Fibroblast of mammary gland (primary cell): Measurements from ENCODE around the gene HNRNPDL.
"Not testable (repeated sequence)": the region's sequence is repeated elsewhere in the genome, so short reads cannot be mapped to it uniquely, and the experiment has no call there.

Source experiments
- DNase-seq: peaks from one replicate; pipeline ENCODE4 v3.0.0-alpha.2; 2010; ENCODE audit warnings: low read depth
- H3K4me3 ChIP-seq: 2 replicates; pipeline ENCODE4 v1.5.1; 2011; ENCODE audit warnings: low read depth, mild to moderate bottlenecking, low read length, moderate library complexity; ENCODE audit not compliant: control insufficient read depth
- TF ChIP-seq, protein P1 (sequence below): conservative IDR thresholded peaks from 2 replicates; pipeline ENCODE4 v1.5.1; 2011; ENCODE audit warnings: low read depth, low read length, inconsistent platforms; ENCODE audit not compliant: control insufficient read depth, insufficient read depth

Gene HNRNPDL

DNA sequence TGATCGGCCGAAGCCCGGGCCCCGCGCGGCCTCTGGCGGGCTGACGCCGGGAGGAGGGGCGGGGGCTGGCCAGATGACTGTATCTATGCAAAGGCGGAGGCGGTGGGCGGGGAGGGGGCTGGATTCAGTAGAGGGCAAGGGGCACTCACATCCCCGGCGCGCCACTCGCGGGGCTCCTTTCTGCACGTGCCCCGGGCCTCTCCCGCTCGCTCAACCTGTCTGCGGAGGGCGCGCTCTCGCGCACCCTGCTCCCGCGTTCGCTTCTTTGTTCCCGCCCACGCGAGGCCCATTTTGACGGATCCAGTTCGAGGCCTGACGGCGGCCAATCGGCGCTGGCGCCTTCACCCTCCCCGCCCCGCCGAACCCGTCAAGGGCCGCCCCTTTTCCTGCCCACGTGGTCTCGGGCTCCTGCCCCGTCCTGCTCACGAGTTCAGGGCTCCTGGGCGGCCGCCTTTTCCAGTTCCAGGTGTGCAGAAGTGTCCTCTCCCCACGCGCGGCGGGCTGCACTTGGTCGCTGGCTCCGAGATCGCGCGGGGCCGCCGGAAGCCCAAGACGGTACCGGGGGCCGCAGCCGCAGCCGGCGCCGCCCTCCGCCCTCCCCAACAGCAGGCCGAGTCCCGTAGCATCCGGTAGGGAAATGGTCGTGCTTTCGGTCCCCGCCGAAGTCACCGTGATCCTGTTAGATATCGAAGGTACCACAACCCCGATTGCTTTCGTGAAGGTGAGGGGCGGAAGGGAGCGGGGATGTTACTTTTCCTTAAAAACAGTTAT, at the start of gene HNRNPDL, which contains the start of gene ENOPH1:
Gene HNRNPDL, minus strand, starts transcription at position 270 of the 771 bp plus-strand sequence. CDS start 772 bp downstream, outside the sequence.
Gene ENOPH1, plus strand, starts transcription at position 398 of the 771 bp plus-strand sequence. Its CDS starts 240 bp downstream, at position 638.
- DNase-seq: peak; percentile 94
- TF ChIP-seq, protein P1, sequence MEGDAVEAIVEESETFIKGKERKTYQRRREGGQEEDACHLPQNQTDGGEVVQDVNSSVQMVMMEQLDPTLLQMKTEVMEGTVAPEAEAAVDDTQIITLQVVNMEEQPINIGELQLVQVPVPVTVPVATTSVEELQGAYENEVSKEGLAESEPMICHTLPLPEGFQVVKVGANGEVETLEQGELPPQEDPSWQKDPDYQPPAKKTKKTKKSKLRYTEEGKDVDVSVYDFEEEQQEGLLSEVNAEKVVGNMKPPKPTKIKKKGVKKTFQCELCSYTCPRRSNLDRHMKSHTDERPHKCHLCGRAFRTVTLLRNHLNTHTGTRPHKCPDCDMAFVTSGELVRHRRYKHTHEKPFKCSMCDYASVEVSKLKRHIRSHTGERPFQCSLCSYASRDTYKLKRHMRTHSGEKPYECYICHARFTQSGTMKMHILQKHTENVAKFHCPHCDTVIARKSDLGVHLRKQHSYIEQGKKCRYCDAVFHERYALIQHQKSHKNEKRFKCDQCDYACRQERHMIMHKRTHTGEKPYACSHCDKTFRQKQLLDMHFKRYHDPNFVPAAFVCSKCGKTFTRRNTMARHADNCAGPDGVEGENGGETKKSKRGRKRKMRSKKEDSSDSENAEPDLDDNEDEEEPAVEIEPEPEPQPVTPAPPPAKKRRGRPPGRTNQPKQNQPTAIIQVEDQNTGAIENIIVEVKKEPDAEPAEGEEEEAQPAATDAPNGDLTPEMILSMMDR: no peak
- H3K4me3 ChIP-seq: peak within 1 kb of the TSS; percentile 100

DNA sequence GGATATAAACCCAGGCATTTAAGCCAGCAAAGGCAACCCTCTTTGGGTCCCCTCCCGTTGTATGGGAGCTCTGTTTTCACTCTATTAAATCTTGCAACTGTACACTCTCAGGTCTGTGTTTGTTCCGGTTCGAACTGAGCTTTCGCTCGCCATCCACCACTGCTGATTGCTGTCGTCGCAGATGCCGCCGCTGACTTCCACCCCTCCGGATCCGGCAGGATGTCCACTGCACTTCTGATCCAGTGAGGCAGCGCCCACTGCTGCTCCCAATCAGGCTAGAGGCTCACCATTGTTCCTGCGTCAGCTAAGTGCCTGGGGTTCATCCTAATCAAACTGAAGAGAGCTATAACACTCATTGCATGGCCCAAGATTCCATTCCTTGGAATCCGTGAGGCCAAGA, 49.3 kb upstream of the HNRNPDL start:
- DNase-seq: no peak
- no peak overlapping the region for H3K4me3 ChIP-seq
- TF ChIP-seq, protein P1: no peak

DNA sequence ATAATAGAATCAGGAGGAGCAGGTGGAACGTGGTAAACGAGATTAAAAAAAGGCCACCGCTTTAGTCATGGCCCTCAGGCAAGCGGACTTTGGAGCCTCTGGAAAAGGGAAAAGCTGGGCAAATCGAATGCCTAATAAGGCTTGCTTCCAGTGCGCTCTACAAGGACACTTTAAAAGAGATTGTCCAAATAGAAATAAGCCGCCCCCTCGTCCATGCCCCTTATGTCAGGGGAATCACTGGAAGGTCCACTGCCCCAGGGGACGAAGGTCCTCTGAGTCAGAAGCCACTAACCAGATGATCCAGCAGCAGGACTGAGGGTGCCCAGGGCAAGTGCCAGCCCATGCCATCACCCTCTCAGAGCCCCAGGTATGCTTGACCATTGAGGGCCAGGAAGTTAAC, 47.2 kb upstream of the HNRNPDL start:
- DNase-seq, H3K4me3 ChIP-seq: not testable (repeated sequence)

DNA sequence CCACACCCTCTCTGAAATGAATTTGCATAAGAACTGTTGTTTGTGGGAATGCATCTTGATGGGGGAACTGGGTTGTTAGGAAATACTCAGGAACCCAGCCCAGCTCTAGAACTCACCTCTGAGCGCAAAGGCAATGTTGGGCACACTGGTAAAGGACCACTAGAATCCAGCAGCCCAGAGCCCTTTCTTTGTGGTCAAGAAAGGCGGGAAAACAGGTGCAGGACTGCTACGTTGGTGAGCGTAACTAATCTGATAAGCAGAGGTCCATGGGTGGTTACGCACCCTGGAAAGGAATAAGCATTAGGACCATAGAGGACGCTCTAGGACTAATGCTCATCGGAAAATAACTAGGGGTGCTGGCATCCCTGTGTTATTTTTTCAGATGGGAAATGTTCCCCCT, 45.7 kb upstream of the HNRNPDL start:
- H3K4me3 ChIP-seq, DNase-seq: not testable (repeated sequence)

DNA sequence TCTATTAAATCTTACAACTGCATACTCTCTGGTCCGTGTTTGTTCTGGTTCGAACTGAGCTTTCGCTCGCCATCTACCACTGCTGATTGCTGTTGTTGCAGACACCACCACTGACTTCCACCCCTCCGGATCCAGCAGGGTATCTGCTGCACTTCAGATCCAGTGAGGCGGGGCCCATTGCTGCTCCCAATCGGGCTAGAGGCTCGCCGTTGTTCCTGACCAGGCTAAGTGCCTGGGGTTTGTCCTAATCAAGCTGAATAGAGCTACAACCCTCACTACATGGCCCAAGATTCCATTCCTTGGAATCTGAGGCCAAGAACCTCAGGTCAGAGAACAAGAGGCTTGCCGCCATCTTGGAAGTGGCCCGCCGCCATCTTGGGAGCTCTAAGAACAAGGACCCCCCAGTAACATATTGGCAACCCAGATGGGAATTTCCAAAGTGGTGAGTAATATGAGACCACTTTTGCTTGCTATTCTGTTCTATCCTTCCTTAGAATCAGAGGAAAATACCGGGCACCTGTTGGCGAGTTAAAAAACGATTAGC, 43.4 kb upstream of the HNRNPDL start:
- TF ChIP-seq, protein P1: no peak
- H3K4me3 ChIP-seq: no peak overlapping the region
- no peak for DNase-seq

DNA sequence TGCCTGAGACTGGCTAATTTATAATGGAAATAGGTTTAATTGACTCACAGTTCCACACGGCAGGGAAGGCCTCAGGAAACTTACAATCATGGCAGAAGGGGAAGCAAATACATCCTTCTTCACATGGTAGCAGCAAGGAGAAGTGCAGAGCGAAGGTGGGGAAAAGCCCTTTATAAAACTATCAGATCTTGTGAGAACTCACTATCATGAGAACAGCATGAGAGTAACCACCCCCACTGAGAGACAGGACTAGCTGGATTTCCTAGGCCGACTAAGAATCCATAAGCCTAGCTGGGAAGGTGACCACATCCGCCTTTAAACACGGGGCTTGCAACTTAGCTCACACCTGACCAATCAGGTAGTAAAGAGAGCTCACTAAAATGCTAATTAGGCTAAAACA, 42.8 kb upstream of the HNRNPDL start:
- not testable (repeated sequence) for DNase-seq, H3K4me3 ChIP-seq

DNA sequence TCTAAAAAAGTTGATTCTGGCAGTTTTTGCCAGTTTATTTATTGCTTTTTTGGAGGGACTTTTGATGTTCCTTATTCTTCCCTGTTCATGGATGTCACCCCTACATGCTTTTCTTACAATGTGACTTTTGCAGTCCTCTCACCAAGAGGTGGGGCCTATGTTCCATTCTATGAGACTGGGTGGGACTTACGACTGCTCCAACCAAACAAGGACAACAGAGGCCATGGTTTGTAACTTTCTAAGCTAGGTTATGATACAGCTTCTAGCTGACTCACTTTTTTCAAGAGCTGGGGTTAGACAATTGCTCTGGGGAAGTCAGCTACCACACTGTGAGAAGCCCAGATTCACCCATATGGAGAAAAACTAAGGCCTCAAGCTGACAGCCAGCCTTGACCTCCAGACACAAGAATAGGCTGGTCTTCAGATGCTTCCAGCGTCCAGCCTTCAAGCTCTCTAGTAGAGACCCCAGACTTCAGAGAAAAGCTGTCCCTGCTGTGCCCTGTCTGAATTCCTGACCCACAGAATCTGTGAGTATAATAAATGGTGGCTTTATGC, 39.6 kb upstream of the HNRNPDL start:
- H3K4me3 ChIP-seq: no peak overlapping the region
- TF ChIP-seq, protein P1: no peak
- DNase-seq: peak; percentile 56

DNA sequence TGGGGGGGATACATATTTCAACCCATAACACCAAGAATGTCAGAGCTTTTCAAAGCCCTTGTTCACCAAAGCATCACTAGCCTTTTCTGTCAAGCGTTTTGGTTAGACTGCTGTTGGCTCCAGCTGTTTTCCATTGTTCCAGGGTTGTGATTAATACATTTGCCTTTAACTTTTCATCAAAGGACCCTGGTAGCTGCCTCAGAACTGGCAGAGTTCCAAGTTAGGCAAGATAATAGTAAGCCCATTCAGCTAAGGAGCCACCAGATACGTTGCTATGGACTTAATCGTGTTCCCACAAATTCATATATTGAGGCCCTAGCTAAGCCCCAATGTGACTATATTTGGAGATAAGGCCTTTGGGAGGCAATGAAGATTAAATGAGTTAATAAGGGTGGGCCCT, 37.2 kb upstream of the HNRNPDL start:
- DNase-seq: peak; percentile 41
- TF ChIP-seq, protein P1: no peak
- no peak overlapping the region for H3K4me3 ChIP-seq
